ENCODE results near the gene PHF19.
A peak's percentile ranks its signal among the peaks of the same experiment; 100 is the strongest.

PHF19 gene

DNA sequence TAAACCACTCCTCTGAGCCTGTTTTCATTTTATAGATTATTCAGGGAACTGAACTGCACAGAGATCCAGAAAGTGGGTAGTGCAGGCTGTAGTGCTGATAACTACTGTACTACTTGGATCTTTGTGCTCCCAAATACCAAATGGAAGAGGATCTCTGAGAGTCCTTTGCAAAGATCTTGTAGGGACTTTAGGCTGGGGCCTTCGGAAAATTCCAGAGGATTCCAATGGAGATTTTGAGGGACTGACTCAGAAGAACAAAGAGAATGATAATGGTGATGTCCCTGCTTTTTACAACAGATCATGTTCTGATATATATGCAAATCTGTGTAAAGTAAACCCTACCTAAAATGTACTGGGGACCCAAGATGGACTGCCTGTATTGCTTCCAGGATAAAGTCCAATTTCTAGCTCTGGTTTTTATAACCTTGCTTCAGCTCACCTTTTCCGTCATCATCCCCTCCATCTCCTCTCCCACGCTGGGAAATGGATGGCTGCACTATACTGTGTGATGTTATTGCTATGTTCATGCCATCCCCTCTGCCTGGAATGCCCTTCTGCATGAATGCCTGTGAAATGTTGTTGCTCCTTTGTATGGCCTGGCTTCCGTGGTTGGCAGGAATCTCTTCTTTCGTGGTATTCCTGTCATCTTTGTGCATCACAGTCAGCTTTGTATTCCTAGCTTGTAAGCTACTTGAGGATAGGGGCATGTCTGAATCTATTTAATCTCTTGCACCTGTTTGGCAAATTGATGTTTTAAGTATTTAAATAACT, 24.6 kb downstream of the PHF19 start:
- DNase-seq, result no peak

DNA sequence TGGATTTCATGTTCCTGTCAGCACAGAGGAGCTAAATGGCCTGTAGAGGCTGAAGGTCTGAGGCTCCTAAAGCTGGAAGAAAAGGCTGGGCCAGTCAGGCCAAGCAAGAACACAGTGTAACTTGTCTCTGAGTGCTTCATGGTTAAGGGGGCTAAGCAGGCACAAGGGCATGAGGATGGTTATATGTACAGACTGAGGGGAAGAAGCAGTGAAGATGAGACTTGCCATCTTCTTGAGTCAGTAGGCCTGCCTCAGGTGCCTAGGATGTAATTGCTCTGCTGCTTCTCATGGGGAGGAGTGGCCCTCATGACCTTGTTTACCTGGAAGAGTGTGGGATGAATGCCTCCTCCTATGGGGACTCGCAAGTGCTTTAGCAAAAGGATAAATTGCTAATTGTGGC, 25.5 kb downstream of the PHF19 start:
- no peak for DNase-seq

DNA sequence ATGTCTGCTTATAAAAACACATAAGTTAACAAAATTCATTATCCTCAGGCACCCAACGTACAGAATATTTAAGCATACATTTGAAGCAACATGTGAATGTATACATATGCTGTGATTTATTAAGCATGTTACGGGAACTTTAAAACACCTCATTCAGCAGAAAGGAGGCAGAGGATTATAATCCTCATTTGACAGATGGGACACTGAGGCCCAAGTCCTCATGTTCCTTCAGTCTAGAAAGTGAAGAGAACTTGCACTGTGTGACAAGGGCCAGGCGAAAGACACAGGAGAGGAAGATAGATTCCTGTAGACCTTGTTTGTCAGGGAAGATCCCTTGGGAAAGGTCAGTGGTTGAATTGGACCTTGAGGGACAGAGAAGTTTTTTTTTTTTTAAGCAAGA, 26.7 kb downstream of the PHF19 start:
- DNase-seq, result no peak

DNA sequence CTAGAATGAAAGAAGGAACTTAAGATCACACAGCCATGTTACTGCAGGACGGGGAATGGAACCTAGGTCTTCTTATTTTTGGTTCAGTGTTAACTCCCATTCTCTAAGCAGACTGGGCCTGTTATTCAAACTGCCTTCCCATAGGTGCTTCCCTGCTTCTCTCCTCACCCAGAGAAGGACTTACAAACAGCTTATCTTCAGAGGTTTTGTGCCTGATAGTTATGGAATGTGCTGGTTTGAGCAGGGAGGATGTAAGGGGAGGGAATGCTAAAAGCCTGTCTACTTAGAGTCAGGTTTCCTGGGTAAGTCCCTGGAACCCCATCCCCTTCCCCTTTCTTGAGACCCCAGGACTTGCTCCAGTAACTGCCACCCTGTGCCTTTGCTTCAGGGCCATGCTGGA, 30.1 kb downstream of the PHF19 start:
- no peak for DNase-seq

DNA sequence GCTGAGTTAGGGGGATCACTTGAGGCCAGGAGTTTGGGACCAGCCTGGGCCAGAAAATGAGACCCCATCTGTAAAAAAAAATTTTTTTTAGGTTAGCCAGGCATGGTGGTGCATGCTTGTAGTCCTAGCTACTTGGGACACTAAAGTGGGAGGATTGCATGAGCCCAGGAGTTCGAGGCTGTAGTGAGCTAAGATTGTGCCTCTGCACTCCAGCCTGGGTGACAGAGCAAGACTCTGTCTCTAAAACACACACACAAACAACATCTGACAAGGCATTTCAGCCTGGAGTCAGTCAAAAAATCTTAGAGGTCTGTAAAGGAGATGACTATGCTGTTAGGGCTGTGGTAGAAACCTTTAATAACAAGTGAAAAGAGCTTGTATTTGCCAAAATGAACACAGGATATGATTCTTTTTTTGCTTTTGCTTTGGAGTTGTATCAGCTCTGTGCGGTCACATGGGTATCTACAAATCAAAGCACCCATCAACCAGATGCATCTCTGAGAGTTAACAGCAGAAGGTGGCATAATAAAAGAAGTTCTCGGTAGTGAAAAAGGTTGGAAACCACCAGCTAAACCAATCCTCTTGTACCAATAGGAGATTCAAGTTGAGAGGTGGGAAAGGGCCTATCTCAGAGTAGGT, 30.6 kb downstream of the PHF19 start:
- no peak for DNase-seq

DNA sequence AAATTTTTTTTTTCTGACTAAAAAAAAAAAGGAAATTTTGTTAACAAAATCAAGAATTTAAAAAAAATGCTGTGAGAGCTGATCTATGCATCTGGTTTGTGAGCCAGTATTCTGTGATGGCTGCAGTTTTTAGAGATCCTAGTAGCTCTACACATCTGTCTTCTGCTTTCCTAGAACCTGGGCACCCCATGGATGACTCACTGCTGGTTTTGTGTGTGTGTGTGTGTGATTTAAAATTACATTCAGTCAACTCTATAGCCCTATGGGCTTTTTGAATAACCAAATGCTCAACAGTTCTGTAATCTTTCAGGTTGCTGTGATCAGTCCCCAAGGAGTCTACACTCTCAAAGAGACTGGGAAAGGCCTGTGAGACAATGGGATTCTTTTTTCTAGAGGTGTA, 31.7 kb downstream of the PHF19 start:
- no peak for DNase-seq

DNA sequence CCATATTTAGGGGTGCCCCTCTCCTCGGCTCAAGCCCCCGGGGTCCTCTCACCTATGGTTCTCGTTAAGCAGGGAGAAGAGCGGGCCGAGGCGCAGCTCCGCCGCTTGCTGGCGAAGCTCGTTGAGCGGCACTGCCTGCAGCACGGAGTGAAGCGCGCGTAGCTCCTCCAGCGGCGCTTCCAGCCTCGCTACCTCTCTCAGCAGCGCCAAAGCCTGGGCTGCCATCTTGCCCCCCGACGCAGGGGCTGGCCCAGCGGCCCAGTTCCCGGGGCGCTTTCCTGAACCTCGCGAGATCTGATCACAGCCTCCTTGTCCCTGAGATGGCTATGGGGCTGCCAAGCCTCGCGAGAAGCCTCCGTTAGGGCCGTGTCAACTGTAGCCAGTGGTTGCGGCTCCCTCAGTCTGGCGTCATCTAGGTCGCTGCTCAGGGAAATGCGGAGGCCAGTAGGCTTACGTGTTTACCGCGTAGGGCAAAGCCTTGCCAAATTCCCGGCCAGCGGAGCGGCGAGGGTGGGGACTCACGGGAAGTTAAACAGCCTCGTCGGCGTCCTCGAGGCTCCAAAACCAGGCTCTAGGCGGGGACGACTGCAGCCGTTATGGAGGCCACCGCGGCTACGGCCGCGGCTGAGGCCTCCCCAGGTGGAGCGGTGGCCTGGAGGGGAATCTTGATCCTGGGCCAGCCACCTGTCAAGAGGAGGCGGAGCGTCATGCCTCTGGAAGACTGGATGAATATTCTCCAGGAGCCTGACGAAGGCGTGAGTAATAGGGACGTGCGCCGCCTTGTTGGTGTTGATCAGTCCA, 34.1 kb downstream of the PHF19 start, which contains the start of gene PSMD5:
Gene PSMD5 (minus strand): TSS at position 238 of the 801 bp plus-strand sequence. CDS start 13 bp downstream, at position 225.
- peak; percentile 96 for DNase-seq

DNA sequence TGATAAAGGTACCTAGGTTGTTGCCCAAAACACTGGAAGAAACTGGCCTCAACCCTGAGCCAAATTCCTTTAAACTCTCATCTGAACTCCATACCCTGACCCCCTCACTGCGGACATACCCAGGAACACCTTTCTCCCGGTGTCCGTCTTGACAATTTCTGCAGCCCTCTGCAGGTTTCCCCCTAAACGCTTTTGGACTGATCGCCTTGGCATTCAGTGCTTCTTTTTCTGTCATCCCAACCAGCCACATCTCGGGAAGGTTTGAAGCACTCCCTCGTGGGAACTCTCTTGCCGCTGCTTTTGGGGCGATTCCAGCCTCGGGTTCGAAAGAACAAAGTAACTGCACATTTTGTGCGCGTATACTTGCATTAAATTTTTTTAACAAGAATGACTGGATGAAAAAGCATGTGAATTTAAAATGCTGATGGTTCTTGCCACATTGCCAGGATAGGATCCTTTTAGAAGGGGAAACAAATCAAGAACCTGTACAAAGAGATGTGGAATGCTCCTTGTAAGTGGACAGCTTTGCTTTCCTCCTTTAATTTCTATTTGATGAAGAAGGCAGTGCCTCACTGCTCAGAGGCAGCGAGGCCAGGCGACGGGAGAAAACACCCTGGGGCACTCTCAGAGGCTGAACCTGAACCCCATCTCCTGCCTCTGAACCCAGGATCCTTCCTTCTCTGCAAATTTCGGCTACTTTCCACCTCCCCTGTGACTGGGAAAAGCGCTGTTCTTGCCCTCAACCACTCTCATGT, 34.9 kb downstream of the PHF19 start:
- DNase-seq, result no peak

DNA sequence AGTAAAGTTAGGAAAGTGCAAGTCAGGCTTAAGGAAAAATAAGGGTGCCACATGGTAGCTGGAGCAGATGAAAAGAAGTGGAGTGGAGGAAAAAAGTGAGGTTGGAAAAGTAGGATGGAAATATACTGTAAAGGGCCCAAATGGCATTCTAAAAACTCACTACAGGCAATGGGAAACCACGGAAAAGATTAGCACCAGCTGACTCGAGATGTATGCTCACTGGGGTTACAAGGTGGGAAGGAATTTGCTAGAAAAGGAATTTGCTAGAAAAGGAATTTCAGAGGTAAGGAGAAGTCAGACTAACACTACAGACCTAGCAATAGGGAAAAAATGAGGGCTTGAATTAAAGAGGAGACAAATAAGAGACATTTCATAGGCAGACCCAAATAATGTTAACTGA, 37.8 kb downstream of the PHF19 start:
- no peak for DNase-seq

DNA sequence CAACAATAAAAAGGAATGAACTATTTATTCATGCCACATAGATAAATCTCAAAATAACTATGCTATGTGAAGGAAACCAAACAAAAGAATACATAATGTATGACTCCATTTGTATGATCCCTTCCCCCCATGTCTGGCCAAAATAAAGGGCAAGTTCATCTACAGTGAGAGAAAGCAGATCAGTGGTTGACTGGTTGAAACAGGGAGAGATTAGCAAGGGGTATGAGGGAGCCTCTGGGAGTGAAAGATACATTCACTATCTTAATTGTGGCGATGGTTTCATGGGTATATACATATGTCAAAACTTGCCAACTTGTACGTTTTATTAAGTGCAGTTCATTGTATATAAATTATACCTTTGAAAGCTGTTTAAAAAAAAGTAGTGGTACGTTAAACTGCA, 39.1 kb downstream of the PHF19 start:
- DNase-seq, result no peak

DNA sequence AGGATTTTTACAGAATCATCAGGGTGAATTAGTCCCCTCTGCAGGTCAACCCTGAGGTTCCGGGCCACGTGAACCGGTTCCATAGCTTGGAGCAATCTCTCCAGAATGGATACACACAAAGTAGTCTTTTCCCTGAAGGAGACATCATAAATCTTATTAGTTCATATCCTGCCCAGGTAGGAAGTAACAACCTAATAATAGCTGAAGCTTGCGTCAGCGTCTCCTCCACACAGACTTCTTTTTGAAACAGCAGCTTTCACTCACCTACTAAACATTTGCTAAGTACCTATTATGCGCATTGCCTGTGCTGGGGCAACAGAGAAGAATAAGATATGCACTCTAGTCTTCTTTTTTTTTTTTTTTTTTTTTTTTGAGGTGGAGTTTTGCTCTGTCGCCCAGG, 43.7 kb downstream of the PHF19 start:
- DNase-seq, result no peak

DNA sequence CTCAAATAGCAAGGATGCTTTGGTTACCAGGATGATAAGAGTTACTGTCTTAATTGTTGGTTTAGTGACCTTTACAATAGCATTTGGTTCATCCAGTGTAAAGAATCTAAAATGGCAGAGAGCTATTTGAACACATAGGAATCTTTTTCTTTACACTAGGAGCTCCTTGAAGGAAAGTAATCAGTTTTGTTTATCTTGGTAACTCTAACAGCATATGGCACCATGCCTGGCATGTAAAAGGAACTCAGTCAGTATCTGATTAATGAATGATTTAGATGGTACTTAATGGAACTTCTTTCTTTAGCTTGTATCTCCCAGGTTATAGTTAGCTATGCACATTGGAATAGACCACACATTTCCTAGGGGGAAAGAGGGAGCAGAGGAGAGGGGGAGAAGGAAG, 44.2 kb downstream of the PHF19 start:
- no peak for DNase-seq

DNA sequence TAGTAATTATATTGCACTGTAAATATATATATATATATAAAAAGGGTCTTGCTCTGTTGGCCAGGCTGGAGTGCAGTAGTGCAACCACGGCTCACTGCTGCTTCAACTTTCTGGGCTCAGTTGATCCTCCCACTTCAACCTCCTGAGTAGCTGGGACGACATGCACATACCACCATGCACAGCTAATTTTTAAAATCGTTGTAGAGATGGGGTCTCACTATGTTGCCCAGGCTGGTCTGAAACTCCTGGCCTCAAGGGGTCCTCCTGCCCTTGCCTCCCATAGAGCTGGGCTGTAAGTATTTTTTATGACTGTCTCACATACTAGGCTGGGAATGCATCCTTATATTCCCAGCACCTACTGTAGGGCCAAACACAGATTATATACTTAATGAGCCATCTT, 46.1 kb downstream of the PHF19 start:
- no peak for DNase-seq

DNA sequence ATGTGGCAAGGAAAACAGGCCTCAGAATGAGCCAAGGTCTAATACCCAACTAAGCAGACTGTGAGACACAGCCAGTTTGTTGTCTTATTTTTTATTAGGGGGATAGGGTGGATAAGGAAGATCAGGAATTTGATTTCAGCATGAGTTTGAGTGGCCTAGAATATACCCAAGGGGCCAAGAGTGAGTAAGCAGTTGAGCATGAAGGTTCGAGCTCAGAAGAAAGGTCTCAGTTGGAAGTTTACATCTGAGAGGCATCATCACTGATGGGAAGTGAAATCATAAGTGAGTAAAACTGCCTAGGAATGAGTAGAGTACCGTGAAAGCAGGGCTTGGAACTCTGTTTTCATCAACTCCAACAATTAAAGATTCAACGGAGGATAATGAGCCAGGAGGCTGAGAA, 46.8 kb downstream of the PHF19 start:
- DNase-seq, result no peak

DNA sequence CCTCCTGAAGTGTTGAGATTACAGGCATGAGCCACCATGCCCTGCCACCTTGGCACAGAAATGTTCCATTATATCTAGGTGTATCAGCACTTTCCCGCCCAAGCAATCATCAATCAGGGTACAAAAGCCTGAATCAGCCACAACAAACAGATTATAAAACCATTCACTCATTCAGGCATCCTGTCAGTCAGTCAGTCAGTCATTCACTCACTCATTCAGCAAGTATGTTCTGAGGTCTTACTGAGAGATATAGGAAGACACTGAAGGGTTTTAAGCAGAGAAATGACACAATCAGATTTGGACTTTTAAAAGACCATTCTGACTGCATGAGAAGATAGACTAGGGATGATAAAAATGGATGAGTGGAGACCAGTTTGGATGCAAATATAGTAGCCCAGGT, 47.3 kb downstream of the PHF19 start:
- DNase-seq, result no peak

DNA sequence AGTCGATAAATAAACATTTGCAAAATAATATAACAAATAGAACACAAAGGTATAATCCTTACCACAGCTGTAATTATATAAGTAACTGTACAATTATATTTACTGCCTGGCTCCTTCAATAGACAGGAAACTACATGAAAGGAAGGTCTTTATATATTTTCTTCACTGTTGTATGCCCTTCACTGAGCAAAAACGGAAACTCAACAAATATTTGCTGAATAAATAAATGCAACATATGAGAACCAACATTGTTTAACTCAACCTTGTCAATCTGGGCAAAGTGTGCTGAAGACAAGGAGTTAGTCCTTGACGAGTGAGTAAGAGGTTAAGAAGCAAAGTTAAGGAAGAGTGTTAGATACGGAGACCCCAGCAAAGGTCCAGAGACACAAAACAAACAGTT, 56.9 kb downstream of the PHF19 start:
- no peak for DNase-seq

DNA sequence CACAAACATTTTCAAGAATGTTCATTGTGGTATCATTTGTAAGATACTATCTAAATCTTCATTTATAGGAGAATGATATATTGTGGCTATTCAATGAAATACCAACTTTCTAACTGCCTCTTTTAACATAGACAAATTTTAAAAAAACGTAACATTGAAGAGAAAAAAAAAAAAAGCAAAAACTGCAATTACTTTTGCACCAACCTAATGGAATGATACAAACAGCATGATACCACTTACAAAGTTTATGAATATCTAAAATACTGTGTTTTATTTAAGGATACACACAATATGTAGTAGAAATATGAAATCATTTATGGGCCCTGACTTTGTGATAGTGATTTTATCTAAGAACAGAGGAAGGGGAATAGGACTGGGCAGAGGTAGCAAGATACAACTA, 58.4 kb downstream of the PHF19 start:
- DNase-seq, result no peak

DNA sequence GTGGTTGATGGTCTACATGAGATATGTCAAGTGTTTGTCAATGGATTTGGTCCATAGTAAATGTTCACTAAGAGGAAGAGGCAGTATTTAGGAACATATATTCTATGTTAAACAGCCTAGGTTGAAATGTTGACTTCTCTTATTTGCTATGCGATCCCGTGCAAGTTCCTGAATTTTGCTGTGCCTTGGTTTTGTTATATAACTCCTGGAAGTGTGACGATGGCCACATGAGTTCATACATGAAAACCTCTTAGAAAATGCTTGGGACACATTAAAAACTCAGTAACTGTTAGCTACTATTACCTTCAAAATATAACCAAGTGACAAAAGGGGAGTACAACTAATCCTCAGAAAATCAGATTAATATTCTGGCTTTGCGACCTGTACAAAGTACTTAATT, 61.9 kb downstream of the PHF19 start:
- no peak for DNase-seq

DNA sequence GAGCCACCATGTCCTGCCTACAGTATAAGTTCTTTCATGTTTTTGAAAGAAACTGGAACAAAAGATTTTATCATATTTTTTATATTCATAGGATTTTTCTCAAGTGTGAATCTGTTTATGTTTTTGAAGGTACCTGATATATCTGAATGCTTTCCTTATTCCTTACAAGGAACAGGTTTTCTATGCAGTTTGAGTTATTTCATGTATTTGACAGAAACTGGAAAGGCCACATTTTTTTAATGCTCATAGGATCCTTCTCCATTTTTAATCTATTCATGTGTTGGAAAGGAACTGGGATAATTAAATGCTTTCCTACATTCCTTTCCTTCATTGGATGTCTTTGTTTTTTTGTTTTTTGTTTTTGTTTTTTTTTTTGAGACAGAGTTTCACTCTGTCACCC, 68.1 kb downstream of the PHF19 start:
- DNase-seq, result no peak

DNA sequence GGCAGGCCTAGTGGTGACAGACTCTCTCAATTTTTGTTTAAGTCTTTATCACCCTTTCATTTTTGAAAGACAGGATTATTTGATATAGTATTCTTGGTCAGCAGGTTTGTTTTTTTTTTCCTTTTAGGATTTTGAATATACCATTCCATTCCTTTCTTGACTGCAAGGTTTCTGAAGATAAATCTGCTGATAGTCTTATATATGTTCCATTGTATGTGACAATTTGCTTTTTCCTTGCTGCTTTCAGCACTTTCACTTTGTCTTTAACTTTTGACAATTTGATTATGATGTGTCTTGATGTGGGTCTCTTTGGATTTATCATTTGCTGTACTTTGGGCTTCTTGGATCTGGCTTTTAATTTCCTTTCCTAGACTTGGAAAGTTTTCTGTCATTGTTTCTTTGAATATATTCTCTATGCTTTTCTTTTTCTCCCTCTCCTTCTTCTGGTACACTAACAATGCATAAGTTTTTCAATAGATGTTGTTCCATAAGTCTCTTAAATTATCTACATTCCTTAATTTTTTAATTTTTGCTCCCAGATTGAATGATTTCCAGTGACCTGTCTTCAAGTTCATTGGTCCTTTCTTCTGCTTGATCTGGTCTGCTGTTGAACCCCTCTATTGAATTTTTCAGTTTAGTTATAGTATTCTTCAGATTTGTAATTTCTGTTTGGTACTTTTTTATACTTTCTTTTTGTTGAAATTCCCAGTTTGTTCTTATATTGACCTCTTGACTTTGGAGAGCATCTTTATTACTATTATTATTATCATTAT, 69.2 kb downstream of the PHF19 start:
- DNase-seq, result no peak
